OCI-M2 (cell line): Measurements from ENCODE around the gene USP34.

ENCODE experiments used
- DNase-seq: peaks from one replicate; lab custom pipeline; 2025; ENCODE audit not compliant: unreplicated experiment; lab: John Stamatoyannopoulos, UW

USP34 gene

GRCh38 chr2:61378281-61378680 lies 92.6 kb downstream of the USP34 start:
- DNase-seq, result no peak

GRCh38 chr2:61377046-61377445 lies 93.8 kb downstream of the USP34 start:
- no peak for DNase-seq

- DNase-seq, result no peak
These were observed 94.7 kb downstream of the USP34 start for GRCh38 chr2:61376211-61376610.

GRCh38 chr2:61371027-61371426 lies 99.9 kb downstream of the USP34 start:
- DNase-seq, result no peak

GRCh38 chr2:61368687-61369665 lies 101.9 kb downstream of the USP34 start:
- DNase-seq, result no peak

GRCh38 chr2:61367177-61367576 lies 103.7 kb downstream of the USP34 start:
- no peak for DNase-seq

GRCh38 chr2:61363580-61363979 lies 107.3 kb downstream of the USP34 start:
- no peak for DNase-seq

- no peak for DNase-seq
These were observed 108.0 kb downstream of the USP34 start for GRCh38 chr2:61362873-61363272.

GRCh38 chr2:61361068-61361467 lies 109.8 kb downstream of the USP34 start:
- DNase-seq, result no peak

GRCh38 chr2:61359058-61359457 lies 111.8 kb downstream of the USP34 start:
- DNase-seq, result no peak

- no peak for DNase-seq
These were observed 113.2 kb downstream of the USP34 start for GRCh38 chr2:61357681-61358080.

GRCh38 chr2:61356958-61357350 lies 113.9 kb downstream of the USP34 start:
- DNase-seq, result no peak

- DNase-seq, result no peak
These were observed 114.5 kb downstream of the USP34 start for GRCh38 chr2:61356261-61356957.

- DNase-seq, result no peak
These were observed 116.2 kb downstream of the USP34 start for GRCh38 chr2:61354543-61355197.

- DNase-seq, result no peak
These were observed 117.0 kb downstream of the USP34 start for GRCh38 chr2:61353909-61354308.

GRCh38 chr2:61350777-61351176 lies 120.1 kb downstream of the USP34 start:
- no peak for DNase-seq

- no peak for DNase-seq
These were observed 127.7 kb downstream of the USP34 start for GRCh38 chr2:61343141-61343540.

GRCh38 chr2:61340242-61340641 lies 130.6 kb downstream of the USP34 start:
- DNase-seq, result no peak

- DNase-seq, result no peak
These were observed 132.4 kb downstream of the USP34 start for GRCh38 chr2:61338447-61338846.

- DNase-seq, result no peak
These were observed 135.7 kb downstream of the USP34 start for GRCh38 chr2:61335187-61335586.

GRCh38 chr2:61334466-61334865 lies 136.4 kb downstream of the USP34 start:
- no peak for DNase-seq
